GM21381 (cell line): ENCODE results near the gene RNASE9.
"Not testable (repeated sequence)": the region's sequence is repeated elsewhere in the genome, so short reads cannot be mapped to it uniquely, and the experiment has no call there.

Experiments
- ATAC-seq: cut with Tn5 transposase; IDR thresholded peaks from one replicate; pipeline ENCODE4 v1.9.1; 2021; ENCODE audit warnings: mild to moderate bottlenecking, moderate library complexity; ENCODE audit not compliant: unreplicated experiment

Gene RNASE9

GRCh38 chr14:20560961-20561360 is at the start of gene RNASE9:
RNASE9 (minus strand) TSS chr14:20561047.
- ATAC-seq, result no peak

- ATAC-seq, result no peak
Measured at GRCh38 chr14:20610002-20610765, 49.3 kb upstream of the RNASE9 start.

- no peak for ATAC-seq
Measured at GRCh38 chr14:20609215-20610001, 48.6 kb upstream of the RNASE9 start.

- no peak for ATAC-seq
Measured at GRCh38 chr14:20608383-20609110, 47.7 kb upstream of the RNASE9 start.

GRCh38 chr14:20607617-20608016 is 46.8 kb upstream of the RNASE9 start:
- no peak for ATAC-seq

GRCh38 chr14:20606902-20607242 is 46.0 kb upstream of the RNASE9 start:
- no peak for ATAC-seq

GRCh38 chr14:20606190-20606901 is 45.5 kb upstream of the RNASE9 start:
- no peak for ATAC-seq

GRCh38 chr14:20603813-20604690 is 43.2 kb upstream of the RNASE9 start:
- ATAC-seq, result no peak

- ATAC-seq, result no peak
Measured at GRCh38 chr14:20602583-20602982, 41.7 kb upstream of the RNASE9 start.

- no peak for ATAC-seq
Measured at GRCh38 chr14:20601522-20601921, 40.7 kb upstream of the RNASE9 start.

GRCh38 chr14:20597108-20597507 is 36.3 kb upstream of the RNASE9 start:
- ATAC-seq, result no peak

GRCh38 chr14:20595726-20596125 is 34.9 kb upstream of the RNASE9 start:
- not testable (repeated sequence) for ATAC-seq

GRCh38 chr14:20592574-20592973 is 31.7 kb upstream of the RNASE9 start:
- no peak for ATAC-seq

- ATAC-seq, result no peak
Measured at GRCh38 chr14:20591235-20591634, 30.4 kb upstream of the RNASE9 start, which contains the start of gene RNASE12. RNASE12 (minus strand) TSS chr14:20591376; CDS start chr14:20590723, 653 bp downstream.

GRCh38 chr14:20587489-20588154 is 26.8 kb upstream of the RNASE9 start, which contains the start of gene RNASE11:
RNASE11 (minus strand) TSS chr14:20588001.
- no peak for ATAC-seq

GRCh38 chr14:20583908-20584307 is 23.1 kb upstream of the RNASE9 start:
- ATAC-seq, result no peak

GRCh38 chr14:20583142-20583541 is 22.3 kb upstream of the RNASE9 start:
- no peak for ATAC-seq

- no peak for ATAC-seq
Measured at GRCh38 chr14:20580242-20580641, 19.4 kb upstream of the RNASE9 start.

GRCh38 chr14:20578784-20579502 is 18.1 kb upstream of the RNASE9 start:
- ATAC-seq, result no peak
